OCI-LY3 (cell line): Measurements from ENCODE around the gene TLE4.

Experiments used
- EZH2phosphoT487 ChIP-seq: fragments of 200-600 bp; shearing (Covaris generic); IDR thresholded peaks from 2 replicates; pipeline ENCODE4 v1.6.1; 2018; ENCODE audit warnings: antibody characterized with exemption, mixed run types, low read depth
- TF ChIP-seq, protein P1 (sequence below): fragments of 200-600, 300-600 bp; sonication (generic); IDR thresholded peaks from 2 replicates; pipeline ENCODE4 v1.5.1; 2014; ENCODE audit warnings: antibody characterized with exemption, low read length, low read depth

DNA sequence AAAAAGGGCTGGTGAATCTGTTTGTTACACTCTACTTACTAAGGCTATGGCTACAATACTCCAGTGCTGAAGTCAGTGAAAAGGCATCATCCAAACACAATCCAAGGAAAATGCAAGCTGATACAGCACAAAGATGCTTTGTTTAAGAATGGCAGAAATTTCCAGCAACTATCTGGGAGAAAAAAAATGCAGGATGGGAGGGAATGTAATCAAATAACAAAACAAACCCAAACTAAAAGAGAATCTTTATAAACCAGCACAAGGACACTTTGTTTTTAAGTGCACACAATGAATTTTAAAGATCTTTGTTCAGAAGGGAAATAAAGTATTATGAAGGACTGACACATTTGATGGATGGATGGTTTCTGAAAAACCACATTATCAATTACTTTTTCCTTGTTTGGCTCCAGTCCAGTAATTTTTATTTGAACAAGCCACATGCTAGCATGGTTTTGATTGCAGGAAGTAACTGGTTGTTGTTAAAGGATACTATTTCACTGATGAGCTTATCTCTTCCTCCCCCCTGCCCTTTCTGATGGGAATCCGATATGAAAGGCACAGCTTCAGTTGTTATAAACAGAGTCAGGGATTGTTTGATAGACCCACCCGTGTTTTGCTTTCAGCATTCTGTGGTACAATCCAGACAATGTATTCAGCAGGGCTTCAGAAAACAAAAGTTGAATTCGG is 12.1 kb upstream of the TLE4 start:
- TF ChIP-seq, protein P1, sequence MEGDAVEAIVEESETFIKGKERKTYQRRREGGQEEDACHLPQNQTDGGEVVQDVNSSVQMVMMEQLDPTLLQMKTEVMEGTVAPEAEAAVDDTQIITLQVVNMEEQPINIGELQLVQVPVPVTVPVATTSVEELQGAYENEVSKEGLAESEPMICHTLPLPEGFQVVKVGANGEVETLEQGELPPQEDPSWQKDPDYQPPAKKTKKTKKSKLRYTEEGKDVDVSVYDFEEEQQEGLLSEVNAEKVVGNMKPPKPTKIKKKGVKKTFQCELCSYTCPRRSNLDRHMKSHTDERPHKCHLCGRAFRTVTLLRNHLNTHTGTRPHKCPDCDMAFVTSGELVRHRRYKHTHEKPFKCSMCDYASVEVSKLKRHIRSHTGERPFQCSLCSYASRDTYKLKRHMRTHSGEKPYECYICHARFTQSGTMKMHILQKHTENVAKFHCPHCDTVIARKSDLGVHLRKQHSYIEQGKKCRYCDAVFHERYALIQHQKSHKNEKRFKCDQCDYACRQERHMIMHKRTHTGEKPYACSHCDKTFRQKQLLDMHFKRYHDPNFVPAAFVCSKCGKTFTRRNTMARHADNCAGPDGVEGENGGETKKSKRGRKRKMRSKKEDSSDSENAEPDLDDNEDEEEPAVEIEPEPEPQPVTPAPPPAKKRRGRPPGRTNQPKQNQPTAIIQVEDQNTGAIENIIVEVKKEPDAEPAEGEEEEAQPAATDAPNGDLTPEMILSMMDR: no peak
- TF ChIP-seq EZH2phosphoT487: no peak
